NCI-H345 (cell line): ENCODE measurements around the gene SPIB.
"Not testable (repeated sequence)": the region's sequence is repeated elsewhere in the genome, so short reads cannot be mapped to it uniquely, and the experiment has no call there.

Experiments
- DNase-seq: peaks from one replicate; lab custom pipeline; 2025; lab: John Stamatoyannopoulos, UW

SPIB gene

DNA sequence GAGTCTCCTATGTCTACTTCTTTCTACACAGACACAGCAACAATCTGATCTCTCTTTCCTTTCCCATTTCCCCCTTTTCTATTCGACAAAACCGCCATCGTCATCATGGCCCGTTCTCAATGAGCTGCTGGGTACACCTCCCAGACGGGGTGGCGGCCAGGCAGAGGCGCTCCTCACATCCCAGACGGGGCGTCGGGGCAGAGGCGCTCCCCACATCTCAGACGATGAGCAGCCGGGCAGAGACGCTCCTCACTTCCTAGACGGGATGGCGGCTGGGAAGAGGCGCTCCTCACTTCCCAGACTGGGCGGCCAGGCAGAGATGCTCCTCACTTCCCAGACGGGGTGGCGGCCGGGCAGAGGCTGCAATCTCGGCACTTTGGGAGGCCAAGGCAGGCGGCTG lies 27.8 kb upstream of the SPIB start:
- DNase-seq, result not testable (repeated sequence)

DNA sequence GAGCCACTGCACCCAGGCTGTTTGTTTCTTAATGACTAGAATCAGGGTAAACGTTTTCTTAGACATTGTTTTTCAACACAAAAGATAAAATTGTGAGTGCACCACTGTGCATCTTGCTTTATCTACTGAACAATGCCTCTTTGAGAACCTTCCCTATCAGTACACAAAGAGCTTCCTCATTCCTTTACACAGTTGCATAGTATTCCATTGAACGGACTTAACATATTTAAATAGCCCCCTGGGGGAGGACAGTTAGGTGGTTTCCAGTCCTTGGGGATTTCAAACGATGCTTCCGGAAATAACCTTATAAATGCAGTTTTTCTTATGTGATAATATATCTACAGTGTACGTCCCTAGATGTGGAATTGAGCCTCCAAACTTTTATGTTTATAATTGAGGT lies 26.0 kb upstream of the SPIB start:
- DNase-seq, result no peak

DNA sequence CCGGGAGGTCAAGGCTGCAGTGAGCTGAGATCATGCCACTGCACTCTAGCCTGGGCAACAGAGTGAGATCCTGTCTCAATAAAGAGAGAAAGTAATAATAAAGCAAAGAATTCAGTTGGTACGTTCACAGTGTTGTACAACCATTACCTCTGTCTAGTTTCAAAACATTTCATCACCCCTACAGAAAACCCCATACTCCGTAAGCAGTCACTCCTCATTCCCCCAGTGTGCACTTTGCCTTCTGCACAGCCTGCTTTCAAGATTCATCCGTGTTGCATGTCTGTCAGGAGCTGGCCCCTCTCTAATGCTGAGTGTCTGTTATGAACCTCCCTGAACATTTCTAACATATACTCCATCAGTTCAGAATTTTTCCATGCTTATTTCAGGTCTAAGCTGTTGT lies 25.1 kb upstream of the SPIB start:
- no peak for DNase-seq

DNA sequence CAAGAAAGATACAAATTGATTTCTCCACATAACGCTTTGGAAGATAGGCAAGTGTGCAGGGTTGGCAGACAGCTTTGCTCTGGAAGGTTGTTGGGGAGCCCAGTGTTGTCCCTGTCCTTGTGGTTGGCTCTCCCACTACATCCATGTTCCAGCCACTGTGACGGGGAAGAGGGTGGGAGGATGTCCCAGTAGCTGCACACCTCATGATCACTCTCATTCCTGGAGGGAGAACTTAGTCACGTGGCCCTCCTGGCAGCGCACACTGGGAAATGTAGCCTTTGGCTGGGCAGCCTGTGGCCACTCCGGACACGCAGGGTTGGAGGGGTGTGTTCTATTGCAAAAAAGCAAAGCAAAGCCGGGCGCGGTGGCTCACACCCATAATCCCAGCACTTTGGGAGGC lies 24.7 kb upstream of the SPIB start:
- DNase-seq, result no peak

DNA sequence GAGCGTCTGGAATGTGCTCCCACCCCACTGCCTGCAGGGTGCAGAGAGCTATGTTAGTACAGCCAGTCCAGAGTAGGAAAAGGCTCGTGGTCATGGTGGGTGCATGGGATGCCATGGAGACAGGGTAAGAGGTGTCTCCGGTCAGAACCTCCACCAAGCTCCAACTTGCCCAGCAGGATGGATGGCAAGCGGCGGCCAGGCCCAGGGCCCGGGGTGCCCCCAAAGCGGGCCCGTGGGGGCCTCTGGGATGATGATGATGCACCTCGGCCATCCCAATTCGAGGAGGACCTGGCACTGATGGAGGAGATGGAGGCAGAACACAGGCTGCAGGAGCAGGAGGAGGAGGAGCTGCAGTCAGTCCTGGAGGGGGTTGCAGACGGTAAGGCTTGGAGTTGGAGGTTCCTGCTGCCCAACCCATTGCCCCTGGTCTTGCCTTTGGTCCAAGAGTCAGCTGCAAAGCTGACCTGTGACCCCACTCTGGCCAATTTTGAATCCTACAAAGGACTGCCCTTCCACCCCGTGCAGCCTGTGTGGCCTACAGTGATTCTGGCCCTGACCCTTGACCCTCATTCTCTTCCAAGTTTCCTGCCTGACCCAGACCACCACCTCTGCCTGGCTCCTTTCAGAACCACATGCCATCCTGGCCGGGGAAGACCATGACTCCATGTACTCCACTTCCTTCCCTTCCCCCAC lies 19.9 kb upstream of the SPIB start:
- no peak for DNase-seq

DNA sequence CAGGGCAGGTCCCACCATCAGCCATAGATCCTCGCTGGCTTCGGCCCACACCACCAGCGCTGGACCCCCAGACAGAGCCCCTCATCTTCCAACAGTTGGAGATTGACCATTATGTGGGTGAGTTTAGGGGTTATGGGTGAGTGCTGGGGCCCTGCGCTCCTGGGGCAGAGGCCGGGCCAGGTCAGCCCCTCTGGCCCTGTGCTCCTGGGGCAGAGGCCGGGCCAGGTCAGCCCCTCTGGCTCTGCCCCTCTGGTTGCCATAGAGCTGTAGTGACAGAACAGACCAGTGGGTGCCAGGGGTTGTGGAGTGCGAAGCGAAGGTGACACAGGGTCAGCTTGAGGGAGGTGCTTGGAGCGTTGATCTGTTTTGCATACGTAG lies 19.4 kb upstream of the SPIB start:
- DNase-seq, result no peak

DNA sequence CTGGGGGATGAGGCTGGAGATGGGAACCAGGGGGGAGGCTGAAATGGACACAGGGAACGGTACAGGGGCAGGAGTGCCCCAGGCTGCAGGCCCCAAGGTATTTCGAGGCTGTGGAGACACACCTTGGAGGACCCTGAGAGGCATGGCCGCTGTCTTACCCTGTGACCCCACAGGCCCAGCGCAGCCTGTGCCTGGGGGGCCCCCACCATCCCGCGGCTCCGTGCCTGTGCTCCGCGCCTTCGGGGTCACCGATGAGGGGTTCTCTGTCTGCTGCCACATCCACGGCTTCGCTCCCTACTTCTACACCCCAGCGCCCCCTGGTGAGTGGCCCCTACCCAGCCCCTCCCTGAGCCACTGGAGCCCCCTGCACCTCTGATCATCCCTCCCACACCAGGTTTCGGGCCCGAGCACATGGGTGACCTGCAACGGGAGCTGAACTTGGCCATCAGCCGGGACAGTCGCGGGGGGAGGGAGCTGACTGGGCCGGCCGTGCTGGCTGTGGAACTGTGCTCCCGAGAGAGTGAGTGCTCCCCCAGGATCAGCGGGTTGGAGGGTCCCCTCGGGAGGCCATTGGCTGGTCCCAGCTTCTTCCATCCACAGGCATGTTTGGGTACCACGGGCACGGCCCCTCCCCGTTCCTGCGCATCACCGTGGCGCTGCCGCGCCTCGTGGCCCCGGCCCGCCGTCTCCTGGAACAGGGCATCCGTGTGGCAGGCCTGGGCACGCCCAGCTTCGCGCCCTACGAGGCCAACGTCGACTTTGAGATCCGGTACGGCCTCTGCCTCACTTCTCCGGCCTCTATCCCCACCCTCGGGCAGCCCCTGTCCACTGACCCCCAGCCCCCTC lies 16.9 kb upstream of the SPIB start:
- DNase-seq, result no peak

DNA sequence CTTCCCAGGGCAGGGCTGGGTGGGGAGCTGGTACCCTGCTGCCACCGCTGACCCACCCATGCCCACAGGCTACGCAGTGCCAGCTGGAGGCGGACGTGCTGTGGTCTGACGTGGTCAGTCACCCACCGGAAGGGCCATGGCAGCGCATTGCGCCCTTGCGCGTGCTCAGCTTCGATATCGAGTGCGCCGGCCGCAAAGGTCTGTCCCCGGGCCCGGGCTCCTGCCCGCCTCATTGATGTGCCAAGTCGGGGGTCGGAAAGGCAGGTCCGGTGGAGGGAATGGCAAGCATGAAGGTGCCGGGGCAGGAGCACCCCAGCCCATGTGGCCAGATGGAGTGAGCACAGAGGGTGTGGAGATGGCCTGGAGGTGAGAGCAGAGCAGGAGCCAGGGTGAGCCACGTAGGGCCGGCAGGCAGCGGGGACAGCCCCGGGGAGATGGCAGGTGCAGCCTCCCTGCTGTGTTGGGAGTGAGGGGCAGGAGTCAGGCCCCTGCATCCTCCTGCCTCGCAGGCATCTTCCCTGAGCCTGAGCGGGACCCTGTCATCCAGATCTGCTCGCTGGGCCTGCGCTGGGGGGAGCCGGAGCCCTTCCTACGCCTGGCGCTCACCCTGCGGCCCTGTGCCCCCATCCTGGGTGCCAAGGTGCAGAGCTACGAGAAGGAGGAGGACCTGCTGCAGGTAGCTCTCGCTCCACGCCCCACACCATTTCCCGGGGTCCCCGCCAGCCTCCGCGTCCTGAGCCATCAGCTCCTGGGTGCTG lies 16.0 kb upstream of the SPIB start:
- DNase-seq, result no peak

DNA sequence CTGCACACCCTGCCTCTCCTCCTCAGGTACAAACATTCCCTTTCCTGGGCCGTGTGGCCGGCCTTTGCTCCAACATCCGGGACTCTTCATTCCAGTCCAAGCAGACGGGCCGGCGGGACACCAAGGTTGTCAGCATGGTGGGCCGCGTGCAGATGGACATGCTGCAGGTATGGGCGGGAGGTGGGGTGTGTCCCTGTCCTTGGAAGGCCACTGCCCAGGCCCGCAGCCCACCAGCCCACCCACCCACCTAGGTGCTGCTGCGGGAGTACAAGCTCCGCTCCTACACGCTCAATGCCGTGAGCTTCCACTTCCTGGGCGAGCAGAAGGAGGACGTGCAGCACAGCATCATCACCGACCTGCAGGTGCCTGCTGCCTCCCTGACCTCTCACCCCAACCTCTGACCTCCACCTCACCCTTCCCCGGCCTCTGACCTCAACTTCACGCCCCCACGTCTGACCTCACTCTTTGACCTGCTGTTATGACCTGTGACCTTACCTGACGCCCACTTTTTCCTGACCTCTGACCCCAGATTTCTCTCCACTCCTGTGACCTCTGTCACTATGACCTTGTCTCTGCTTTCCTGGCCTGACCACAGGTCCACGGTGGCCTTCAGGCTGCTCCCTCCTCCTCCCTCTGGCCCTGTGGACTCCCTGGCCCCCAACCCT lies 12.4 kb upstream of the SPIB start:
- no peak for DNase-seq

DNA sequence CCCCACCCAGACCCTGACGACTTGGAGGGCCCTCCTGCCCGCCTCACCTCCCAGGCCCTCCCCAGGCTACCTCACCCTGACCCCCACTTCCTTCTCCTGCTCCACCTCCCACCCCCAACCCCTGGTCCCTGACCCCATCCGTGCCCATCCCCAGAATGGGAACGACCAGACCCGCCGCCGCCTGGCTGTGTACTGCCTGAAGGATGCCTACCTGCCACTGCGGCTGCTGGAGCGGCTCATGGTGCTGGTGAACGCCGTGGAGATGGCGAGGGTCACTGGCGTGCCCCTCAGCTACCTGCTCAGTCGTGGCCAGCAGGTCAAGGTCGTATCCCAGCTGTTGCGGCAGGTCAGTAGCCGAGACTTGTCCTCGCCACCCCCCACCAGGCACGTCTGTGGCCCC lies 11.9 kb upstream of the SPIB start:
- DNase-seq, result no peak

DNA sequence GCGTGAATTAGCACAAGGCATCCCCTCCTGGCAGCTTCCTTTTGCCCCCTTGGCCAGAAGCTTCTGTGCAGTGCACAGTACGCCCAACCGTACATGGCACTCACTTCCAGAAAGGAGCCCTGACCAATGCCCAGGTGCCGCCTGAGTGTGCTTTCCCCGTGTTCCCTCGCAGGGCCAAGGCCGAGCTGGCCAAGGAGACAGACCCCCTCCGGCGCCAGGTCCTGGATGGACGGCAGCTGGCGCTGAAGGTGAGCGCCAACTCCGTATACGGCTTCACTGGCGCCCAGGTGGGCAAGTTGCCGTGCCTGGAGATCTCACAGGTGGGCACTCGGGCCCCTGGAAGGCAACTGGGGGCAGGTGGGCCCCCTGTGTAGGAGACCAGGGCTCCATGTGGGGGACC lies 9.4 kb upstream of the SPIB start:
- DNase-seq, result no peak

DNA sequence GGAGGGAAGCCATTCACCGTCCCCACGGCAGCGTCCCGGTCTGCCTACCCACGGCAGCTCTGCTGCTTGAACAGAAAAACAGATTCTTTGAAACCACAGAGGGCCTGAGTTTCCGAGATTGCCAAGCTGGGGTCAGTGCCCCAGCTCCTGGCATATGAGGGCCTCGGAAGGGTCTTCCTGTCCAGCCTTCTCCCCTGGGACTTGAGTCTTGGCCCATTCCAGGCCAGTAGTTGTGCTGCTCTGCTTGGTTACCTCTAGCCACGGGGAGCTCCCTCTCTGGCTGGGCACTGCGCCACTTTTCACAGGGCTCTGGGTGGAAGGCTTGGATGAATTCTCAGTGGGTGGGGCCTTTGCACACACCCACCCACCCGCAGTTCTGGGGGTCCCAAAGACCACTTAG lies 8.6 kb upstream of the SPIB start:
- no peak for DNase-seq

DNA sequence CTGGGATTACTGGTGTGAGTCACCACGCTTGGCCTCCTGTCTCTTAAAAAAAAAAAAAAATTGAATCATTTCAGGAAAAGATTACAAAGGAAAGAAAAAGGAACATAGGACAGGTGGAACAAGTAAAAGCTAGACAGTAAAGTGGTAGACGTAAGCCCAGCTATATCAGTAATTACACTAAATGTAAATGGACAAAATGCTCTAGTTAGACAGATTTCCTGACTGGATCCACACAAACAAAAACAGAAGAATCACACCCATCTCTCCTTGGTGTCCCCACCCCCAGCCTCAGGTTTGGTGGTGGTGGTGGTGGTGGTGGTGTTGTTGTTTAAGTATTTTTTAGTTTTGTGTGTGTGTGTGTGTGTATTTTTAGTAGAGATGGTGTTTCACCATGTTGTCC lies 6.3 kb upstream of the SPIB start:
- no peak for DNase-seq

DNA sequence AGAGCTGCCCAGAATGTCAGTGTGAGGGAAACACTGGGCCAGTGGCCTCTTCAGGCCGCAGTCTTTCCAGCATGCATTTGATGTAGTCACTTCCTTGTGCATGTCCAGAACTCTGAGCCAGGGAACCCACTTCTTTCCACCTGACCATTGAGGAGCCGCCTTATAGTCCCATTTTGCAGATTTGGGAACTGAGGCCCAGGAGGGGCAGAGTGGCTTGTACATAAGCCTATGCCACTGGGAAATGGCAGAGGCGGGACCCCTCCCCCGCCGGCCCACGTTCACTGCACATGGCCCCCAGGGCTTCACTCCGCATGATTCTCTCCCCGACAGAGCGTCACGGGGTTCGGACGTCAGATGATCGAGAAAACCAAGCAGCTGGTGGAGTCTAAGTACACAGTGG lies 5.6 kb upstream of the SPIB start:
- no peak for DNase-seq

DNA sequence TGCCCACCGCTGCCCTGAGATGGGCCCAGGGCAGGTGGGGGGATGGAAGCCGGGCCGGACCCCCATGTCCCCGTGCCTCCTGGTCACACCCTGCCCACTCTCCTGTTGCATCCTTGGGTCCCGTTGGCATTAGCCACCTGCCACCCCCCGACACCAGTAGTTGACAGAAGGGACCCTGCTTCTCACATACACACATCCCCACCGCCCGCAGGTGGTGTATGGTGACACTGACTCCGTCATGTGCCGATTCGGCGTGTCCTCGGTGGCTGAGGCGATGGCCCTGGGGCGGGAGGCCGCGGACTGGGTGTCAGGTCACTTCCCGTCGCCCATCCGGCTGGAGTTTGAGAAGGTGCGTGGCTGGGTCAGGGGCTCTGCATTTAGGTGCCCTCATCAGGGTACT lies 5.2 kb upstream of the SPIB start:
- no peak for DNase-seq

DNA sequence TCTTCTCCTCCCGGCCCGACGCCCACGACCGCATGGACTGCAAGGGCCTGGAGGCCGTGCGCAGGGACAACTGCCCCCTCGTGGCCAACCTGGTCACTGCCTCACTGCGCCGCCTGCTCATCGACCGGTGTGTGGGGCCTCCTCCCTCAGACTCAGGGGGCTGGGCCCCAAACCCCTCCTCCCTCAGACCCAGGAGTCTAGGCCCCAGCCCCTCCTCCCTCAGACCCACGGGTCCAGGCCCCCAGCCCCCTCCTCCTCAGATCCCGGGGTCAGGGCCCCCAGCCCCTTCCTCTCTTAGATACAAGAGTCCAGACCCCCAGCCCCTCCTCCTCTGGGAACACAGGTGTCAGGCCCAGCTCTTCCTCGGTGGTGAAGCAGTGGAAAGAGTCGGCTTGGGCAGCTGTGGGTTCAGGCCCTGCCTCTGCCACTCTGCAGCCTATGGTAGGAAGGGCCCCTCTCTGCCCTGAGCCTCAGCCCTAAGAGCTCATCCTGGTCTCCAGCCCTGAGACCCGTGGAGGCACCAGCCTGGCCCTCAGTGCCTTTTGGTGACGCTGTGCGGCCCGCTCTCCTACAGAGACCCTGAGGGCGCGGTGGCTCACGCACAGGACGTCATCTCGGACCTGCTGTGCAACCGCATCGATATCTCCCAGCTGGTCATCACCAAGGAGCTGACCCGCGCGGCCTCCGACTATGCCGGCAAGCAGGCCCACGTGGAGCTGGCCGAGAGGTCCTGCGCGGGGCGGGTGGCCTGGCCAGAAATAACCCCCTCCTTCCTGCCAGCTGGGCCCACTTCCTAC lies 3.7 kb upstream of the SPIB start:
- no peak for DNase-seq

DNA sequence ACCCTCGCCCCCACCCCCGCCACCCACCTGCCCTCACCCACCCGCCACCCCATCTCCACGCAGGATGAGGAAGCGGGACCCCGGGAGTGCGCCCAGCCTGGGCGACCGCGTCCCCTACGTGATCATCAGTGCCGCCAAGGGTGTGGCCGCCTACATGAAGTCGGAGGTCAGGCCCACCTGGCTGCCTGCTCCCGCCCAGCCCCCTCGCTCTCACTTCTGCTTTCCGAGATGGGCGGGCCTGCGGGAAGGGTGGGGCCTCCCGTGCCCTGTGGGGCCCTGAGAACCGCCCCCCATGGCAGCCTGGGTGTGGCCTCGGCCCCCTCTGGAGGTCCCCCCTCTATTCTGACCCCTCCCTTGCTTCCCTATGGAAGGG lies 3.1 kb upstream of the SPIB start:
- no peak for DNase-seq

DNA sequence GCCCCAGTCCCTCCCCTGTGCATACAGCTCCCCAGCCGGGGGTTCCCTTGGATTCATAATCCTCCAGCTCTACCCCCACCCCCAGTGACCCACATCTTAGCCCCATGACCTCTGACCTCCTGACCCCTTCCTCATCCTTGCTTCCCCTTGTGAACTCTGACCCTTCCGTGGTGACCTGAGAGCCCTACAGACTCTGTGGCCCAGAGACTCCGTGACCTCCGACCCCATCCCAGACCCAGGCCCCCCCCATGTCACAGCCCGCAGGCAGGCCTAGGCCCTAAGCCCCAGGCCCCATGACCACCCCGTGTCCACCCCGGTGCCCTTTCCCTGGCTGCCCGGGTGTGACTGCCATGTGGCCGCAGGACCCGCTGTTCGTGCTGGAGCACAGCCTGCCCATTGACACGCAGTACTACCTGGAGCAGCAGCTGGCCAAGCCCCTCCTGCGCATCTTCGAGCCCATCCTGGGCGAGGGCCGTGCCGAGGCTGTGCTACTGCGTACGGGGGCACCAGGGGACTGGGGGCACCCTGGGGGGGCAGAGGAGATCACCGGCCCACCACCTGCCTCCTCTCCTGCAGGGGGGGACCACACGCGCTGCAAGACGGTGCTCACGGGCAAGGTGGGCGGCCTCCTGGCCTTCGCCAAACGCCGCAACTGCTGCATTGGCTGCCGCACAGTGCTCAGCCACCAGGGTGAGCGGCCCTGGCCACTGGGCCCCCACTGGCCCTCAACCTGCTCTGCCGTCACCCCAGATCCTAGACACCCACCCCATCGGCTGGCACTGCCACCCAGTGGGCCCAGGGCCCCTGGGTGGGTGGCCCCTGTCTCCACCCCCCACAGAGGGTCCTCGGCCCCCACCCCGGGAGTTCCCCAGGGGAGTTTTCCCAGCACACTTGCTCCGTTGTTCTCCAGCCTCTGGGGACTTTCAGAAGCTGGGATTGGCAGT lies 2.4 kb upstream of the SPIB start:
- DNase-seq, result no peak

DNA sequence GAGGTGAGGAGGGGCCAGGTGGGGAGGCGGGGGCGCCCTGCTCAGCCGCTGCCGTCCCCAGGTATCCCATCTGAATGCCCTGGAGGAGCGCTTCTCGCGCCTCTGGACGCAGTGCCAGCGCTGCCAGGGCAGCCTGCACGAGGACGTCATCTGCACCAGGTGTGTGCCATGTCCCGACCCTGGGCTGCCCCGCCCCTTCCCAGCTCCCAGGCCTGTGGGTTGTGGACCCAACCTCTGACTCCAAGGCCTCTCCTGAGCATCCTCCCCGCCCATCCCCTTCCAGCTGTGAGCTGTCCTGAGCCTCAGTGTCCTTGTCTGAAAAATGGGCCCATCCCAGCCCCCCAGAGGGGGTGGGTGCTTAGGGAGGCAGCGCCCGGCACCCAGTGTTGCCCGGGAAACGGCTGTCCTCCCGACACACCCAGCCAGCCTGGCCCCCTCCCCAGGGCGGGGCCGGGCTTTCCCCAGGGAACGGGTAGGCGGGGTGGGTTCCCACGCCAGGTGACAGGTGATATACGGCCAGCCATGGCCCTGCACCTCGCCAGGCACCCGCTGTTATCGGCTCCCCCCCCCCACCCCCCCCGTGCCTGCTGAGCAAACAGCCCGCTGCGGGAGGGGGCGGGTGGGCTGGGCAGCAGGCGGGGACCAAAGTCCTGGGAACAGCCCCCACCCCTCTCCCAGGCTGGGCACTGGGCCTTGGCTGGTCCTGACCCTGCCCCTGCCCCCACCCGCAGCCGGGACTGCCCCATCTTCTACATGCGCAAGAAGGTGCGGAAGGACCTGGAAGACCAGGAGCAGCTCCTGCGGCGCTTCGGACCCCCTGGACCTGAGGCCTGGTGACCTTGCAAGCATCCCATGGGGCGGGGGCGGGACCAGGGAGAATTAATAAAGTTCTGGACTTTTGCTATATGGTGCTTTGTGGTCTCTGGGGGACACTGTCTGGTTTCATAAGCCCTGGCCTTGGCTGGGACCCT lies 1.3 kb upstream of the SPIB start:
- DNase-seq, result no peak
